ENCODE data around the gene JAG2. TPM values are rescaled to one million over a fixed set of nuclear protein-coding genes. Genes with fewer than 3 reads are reported as not detected.
A peak's percentile ranks its signal among the peaks of the same experiment; 100 is the strongest.

Gene JAG2
- total RNA-seq, 1 donor from 2014 or later = 26.1 TPM

DNA sequence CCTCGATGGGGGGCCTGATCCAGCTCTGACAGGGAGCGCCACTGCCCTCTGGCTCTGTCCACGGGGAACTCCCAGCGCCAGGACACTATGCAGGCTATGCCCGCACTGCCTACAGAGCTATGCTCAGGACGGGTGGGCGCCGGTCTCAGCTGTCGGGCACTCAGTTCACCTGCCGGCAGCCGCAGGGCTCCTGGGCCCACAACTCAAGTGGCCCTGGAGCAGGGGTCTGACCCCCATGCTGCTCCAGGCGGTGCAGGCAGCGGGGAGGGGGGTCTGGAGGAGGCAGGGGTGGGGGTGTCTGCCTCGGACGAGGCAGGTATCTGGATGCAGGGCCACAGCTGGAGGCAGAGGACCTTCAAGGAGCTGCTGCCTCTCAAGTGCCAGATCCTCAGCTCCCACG is 41.1 kb upstream of the JAG2 start:
- H3K4me1 ChIP-seq = peaks cover 30% of the 10 kb centered on the region
- intact Hi-C loops (cut with micrococcal nuclease) = no loop called here
- DNase-seq = no peak
- H3K27ac ChIP-seq (replicated peaks) = no peak overlapping the region
- no peak overlapping the region for H3K4me3 ChIP-seq
- H3K9me3 ChIP-seq (replicated peaks) = no peaks in the 10 kb centered on the region
- peaks cover 41% of the 10 kb centered on the region for H3K36me3 ChIP-seq
- H3K27me3 ChIP-seq (ENCODE audit: low read depth) = no peaks in the 10 kb centered on the region
- TF ChIP-seq, protein P1, sequence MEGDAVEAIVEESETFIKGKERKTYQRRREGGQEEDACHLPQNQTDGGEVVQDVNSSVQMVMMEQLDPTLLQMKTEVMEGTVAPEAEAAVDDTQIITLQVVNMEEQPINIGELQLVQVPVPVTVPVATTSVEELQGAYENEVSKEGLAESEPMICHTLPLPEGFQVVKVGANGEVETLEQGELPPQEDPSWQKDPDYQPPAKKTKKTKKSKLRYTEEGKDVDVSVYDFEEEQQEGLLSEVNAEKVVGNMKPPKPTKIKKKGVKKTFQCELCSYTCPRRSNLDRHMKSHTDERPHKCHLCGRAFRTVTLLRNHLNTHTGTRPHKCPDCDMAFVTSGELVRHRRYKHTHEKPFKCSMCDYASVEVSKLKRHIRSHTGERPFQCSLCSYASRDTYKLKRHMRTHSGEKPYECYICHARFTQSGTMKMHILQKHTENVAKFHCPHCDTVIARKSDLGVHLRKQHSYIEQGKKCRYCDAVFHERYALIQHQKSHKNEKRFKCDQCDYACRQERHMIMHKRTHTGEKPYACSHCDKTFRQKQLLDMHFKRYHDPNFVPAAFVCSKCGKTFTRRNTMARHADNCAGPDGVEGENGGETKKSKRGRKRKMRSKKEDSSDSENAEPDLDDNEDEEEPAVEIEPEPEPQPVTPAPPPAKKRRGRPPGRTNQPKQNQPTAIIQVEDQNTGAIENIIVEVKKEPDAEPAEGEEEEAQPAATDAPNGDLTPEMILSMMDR (IDR thresholded peaks at IDR 0.05; ENCODE audit: borderline replicate concordance) = no peak

DNA sequence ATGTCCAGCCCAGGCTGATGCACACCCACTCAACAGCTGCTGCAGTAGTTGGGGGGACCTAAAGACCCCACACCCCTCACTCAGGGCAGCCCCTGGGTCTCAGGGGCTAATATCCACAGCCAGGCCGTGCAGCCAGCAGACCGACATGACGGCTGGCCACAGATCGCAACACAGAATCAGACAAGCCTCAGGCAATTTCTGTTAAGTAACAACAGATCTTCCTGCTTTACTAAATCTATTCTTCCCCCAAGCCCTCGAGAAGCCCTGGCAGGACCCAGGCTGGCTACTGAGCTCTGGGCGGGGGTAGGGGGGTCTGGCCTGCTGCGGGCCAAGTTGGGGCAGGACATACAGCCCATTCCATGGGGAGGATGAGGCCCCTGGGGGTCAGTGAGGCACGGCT is 40.5 kb upstream of the JAG2 start:
- TF ChIP-seq, protein P1 (IDR thresholded peaks at IDR 0.05; ENCODE audit: borderline replicate concordance) = no peak
- peaks cover 39% of the 10 kb centered on the region for H3K36me3 ChIP-seq
- no peak overlapping the region for H3K4me3 ChIP-seq
- DNase-seq = no peak
- H3K27ac ChIP-seq (replicated peaks) = no peak overlapping the region
- H3K4me1 ChIP-seq = peaks cover 35% of the 10 kb centered on the region
- H3K27me3 ChIP-seq (ENCODE audit: low read depth) = no peaks in the 10 kb centered on the region
- intact Hi-C loops (cut with micrococcal nuclease) = no loop called here
- no peaks in the 10 kb centered on the region for H3K9me3 ChIP-seq (replicated peaks)

DNA sequence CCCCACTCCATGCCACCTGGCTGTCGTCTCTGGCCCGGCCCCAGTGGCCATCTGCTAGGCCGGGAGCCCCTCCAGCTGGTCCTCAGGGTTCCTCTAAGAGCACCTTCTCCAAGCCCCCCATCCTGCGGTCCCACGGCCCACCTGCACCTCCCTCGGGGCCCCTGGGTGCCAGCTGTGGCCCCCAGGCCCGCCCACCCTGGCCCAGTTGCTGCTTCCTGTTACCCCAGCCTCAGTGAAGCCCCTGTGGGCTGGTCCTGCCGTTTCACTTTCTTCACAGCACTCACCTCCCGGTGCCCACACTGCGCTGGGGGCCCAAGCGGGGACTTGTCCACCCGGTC is 40.1 kb upstream of the JAG2 start:
- Histone ChIP-seq H3K27me3 (ENCODE audit: low read depth) (no peaks in the 10 kb centered on the region), H3K27ac (replicated peaks) (no peak overlapping the region), H3K9me3 (replicated peaks) (no peaks in the 10 kb centered on the region), H3K36me3 (peaks cover 36% of the 10 kb centered on the region), H3K4me1 (peaks cover 39% of the 10 kb centered on the region), H3K4me3 (no peak overlapping the region)
- TF ChIP-seq, protein P1 (IDR thresholded peaks at IDR 0.05; ENCODE audit: borderline replicate concordance) = no peak
- intact Hi-C loops (cut with micrococcal nuclease) = no loop called here
- no peak for DNase-seq

GRCh38 chr14:105207996-105208737 is 39.6 kb upstream of the JAG2 start:
- H3K9me3 ChIP-seq (replicated peaks) = no peaks in the 10 kb centered on the region
- H3K27ac ChIP-seq (replicated peaks) = peak overlapping the region; percentile 79
- intact Hi-C loops (cut with micrococcal nuclease) = no loop called here
- no peak overlapping the region for H3K4me3 ChIP-seq
- DNase-seq = no peak
- no peaks in the 10 kb centered on the region for H3K27me3 ChIP-seq (ENCODE audit: low read depth)
- H3K36me3 ChIP-seq = peaks cover 31% of the 10 kb centered on the region
- TF ChIP-seq, protein P1 (IDR thresholded peaks at IDR 0.05; ENCODE audit: borderline replicate concordance) = no peak
- H3K4me1 ChIP-seq = peaks cover 45% of the 10 kb centered on the region

DNA sequence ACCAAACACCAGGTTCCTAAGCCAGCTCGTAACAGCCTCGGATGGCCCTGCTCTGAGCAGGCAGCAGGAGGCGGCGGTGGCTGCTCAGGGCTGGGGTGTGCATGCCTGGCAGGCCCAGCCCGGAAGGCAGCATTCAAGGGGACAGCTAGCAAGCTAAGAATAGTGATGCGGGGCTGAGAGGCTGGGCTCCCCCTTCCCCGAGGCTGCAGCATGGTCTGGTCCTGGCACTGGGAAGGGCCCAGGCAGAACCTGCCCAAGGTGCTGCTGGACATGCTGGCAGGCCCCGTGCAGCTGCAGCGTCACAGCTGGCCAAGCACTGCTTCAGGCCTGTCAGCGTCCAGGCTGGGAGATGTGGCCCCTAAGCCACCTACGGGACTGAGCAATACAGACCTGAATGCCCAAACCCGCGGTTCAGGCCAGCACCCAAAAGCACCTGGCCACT is 38.9 kb upstream of the JAG2 start:
- H3K36me3 ChIP-seq = peaks cover 25% of the 10 kb centered on the region
- DNase-seq = peak; percentile 59
- H3K27ac ChIP-seq (replicated peaks) = peak overlapping the region; percentile 79
- no peaks in the 10 kb centered on the region for H3K27me3 ChIP-seq (ENCODE audit: low read depth)
- H3K4me1 ChIP-seq = peaks cover 51% of the 10 kb centered on the region
- intact Hi-C loops (cut with micrococcal nuclease) = no loop called here
- no peaks in the 10 kb centered on the region for H3K9me3 ChIP-seq (replicated peaks)
- TF ChIP-seq, protein P1 (IDR thresholded peaks at IDR 0.05; ENCODE audit: borderline replicate concordance) = peak; percentile 43
- no peak overlapping the region for H3K4me3 ChIP-seq

Measured in left ventricle myocardium inferior (tissue), 1 donor.